ENCODE data around the gene MAEA.

The MAEA gene

DNA sequence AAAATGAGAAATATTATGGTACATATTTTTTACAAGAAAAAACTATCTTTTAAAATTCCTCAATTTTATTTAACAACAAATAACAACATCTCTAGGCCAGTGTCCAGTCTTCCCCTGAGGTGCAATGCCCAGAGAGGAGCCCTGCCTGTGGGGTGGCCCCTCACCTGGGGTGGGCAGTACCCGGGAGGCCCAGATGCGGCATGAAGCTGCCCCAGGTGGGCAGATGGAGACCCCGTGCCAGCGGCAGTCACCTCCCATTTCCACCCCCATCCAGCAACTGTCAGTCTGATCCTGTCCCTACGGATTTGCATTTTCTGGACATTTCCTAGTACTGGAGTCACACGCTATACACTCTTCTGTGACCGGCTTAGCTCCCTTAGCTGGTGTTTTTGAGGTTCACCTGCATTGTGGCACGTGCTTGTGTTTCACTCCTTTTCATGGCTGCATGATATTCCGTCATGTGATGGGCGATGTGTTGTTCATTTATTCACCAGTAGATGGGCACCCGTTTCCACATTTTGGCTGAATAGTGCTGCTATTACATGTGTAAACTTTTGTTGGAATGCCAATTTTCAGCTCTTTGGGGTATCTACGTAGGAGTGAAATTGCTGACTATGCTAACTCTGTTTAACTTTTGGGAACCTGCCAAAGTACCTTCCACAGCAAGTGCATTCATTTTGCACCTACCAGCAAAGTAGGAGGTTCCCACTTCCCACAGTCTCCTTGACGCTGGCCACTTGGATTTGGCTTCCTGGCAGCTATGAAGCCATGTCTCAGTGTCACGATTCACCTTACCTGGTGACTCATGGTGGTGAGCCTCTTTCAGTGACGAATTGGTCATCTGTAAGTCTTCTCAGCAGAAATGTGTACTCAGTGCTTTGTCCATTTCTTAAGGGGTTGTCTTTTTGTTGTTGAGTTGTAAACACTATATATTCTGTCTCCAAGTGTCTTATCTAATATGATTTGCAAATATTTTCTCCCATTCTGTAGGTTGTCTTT is 11.7 kb upstream of the MAEA start:
- ChIA-PET POLR2A (no interaction called here), CTCF (interaction anchor here (0.8 to 2.1 kb wide), 2 partner anchors 10 kb away, joined by 4 to 10 read pairs; no protein-coding TSS in a partner anchor)
- H3K4me3 ChIP-seq (ENCODE audit: control insufficient read depth in 1 of 7, extremely low read depth in 1 of 7, insufficient read depth in 4 of 7, low read depth in 2 of 7, low read length in 6 of 7): no peak overlapping the region
- H3K36me3 ChIP-seq (ENCODE audit: control insufficient read depth in 4 of 4, insufficient read depth in 4 of 4, low read length in 3 of 4): no peaks in the 10 kb centered on the region
- H3K27ac ChIP-seq (ENCODE audit: insufficient read depth in 1 of 2, low read depth in 1 of 2, low read length in 2 of 2, poor library complexity in 1 of 2, severe bottlenecking in 2 of 2): no peak overlapping the region
- 92% methylated on average over 15 of the region's 15 CpGs for WGBS (ENCODE audit: insufficient coverage)
- no peaks in the 10 kb centered on the region for H3K9me3 ChIP-seq (ENCODE audit: control extremely low read depth in 1 of 5, control insufficient read depth in 4 of 5, insufficient read depth in 2 of 5, low read depth in 1 of 5, low read length in 4 of 5)
- H3K4me1 ChIP-seq (ENCODE audit: control extremely low read depth in 1 of 4, control insufficient read depth in 4 of 4, insufficient read depth in 4 of 4, low read length in 3 of 4): no peaks in the 10 kb centered on the region
- DNase-seq: peak in 2 of 3 donors; percentile 43
- no peaks in the 10 kb centered on the region for H3K27me3 ChIP-seq (replicated peaks in 2 of 5; ENCODE audit: control insufficient read depth in 4 of 5, insufficient read depth in 5 of 5, low read length in 4 of 5)

DNA sequence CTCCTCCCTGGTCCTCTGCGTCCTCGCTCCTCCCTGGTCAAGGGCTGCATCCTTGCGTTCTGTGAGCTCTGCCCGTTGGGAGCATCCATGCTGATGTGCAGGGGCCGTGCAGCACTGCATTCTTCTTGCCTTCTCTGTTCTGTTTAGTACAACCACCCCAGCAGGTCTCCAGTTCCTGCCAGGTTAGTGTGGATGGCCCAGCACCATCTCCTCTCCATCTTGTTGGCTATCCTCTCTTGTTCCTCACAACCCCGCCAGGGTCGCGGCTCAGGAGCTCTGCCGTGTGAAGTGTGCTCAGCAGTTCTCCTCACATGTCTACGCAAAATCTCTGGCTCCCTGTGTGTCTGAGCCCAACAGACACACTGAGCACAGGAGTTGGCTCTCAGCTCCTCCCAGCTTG is 10.4 kb upstream of the MAEA start:
- H3K4me3 ChIP-seq (ENCODE audit: control insufficient read depth in 1 of 7, extremely low read depth in 1 of 7, insufficient read depth in 4 of 7, low read depth in 2 of 7, low read length in 6 of 7): no peak overlapping the region
- ChIA-PET POLR2A (no interaction called here), CTCF (no interaction called here)
- DNase-seq: no peak
- no peaks in the 10 kb centered on the region for H3K9me3 ChIP-seq (ENCODE audit: control extremely low read depth in 1 of 5, control insufficient read depth in 4 of 5, insufficient read depth in 2 of 5, low read depth in 1 of 5, low read length in 4 of 5)
- H3K27ac ChIP-seq (ENCODE audit: insufficient read depth in 1 of 2, low read depth in 1 of 2, low read length in 2 of 2, poor library complexity in 1 of 2, severe bottlenecking in 2 of 2): no peak overlapping the region
- over 99% methylated on average over 10 of the region's 10 CpGs for WGBS (ENCODE audit: insufficient coverage)
- H3K4me1 ChIP-seq (ENCODE audit: control extremely low read depth in 1 of 4, control insufficient read depth in 4 of 4, insufficient read depth in 4 of 4, low read length in 3 of 4): no peaks in the 10 kb centered on the region
- no peaks in the 10 kb centered on the region for H3K36me3 ChIP-seq (ENCODE audit: control insufficient read depth in 4 of 4, insufficient read depth in 4 of 4, low read length in 3 of 4)
- no peaks in the 10 kb centered on the region for H3K27me3 ChIP-seq (replicated peaks in 2 of 5; ENCODE audit: control insufficient read depth in 4 of 5, insufficient read depth in 5 of 5, low read length in 4 of 5)

DNA sequence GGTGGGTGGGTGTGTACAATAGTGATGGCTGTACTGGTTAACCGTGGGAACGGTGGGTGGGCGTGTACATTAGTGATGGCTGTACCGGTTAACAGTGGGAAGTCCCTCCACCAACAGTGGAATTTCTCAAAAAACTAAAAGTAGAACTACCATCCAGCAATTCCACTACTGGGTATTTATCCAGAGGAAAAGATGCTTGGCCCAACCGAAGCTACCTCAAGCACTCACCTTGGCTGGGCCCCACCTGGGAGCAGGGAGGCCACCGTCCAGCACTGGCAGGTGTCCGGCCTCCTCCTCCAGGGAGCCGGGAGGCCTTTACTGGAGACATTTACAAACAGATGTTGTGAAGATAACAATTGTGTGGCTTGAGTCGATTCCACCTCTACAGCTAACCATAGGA is 6.0 kb upstream of the MAEA start:
- Histone ChIP-seq H3K27ac (ENCODE audit: insufficient read depth in 1 of 2, low read depth in 1 of 2, low read length in 2 of 2, poor library complexity in 1 of 2, severe bottlenecking in 2 of 2) (no peak overlapping the region), H3K4me3 (ENCODE audit: control insufficient read depth in 1 of 7, extremely low read depth in 1 of 7, insufficient read depth in 4 of 7, low read depth in 2 of 7, low read length in 6 of 7) (no peak overlapping the region), H3K27me3 (replicated peaks in 2 of 5; ENCODE audit: control insufficient read depth in 4 of 5, insufficient read depth in 5 of 5, low read length in 4 of 5) (no peaks in the 10 kb centered on the region), H3K36me3 (ENCODE audit: control insufficient read depth in 4 of 4, insufficient read depth in 4 of 4, low read length in 3 of 4) (no peaks in the 10 kb centered on the region), H3K4me1 (ENCODE audit: control extremely low read depth in 1 of 4, control insufficient read depth in 4 of 4, insufficient read depth in 4 of 4, low read length in 3 of 4) (peaks cover 0 to 3% (median 1%) of the 10 kb centered on the region in 4 experiments), H3K9me3 (ENCODE audit: control extremely low read depth in 1 of 5, control insufficient read depth in 4 of 5, insufficient read depth in 2 of 5, low read depth in 1 of 5, low read length in 4 of 5) (peaks cover 0 to 7% (median 3%) of the 10 kb centered on the region in 5 experiments)
- 95% methylated on average over 4 of the region's 9 CpGs for WGBS (ENCODE audit: insufficient coverage)
- DNase-seq: no peak
- CTCF ChIA-PET: no interaction called here
- POLR2A ChIA-PET: no interaction called here

DNA sequence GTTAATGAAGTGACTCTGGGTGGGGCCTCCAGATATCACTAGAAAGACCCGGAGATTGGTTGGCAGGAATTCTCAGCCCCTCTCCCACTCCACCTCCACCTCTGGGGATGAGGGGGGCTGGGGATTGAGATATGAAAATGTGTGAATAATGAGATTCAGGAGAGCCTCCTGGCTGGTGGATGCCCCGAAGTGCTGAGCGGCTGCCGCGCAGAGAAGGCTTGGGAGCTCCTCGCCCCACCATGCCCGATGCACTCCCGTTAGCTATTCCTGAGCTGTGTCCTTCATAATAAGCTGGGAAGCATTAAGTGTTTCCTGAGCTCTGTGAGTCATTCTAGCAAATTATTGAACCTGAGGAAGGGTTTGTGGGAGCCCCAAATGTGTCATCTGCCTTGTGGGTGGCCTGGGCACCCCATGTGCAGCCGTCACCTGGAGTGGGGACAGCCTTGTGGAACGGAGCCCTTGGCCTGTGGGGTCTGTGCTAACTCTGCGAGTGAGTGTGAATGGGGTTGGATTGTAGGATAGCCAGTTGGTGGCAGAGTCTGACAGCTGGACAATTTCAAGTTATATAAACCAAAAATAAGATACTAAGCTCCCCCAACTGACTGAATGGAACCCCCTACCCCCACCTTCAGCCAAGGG is 4.4 kb upstream of the MAEA start:
- no peaks in the 10 kb centered on the region for H3K36me3 ChIP-seq (ENCODE audit: control insufficient read depth in 4 of 4, insufficient read depth in 4 of 4, low read length in 3 of 4)
- 84% methylated on average over 7 of the region's 11 CpGs for WGBS (ENCODE audit: insufficient coverage)
- H3K27me3 ChIP-seq (replicated peaks in 2 of 5; ENCODE audit: control insufficient read depth in 4 of 5, insufficient read depth in 5 of 5, low read length in 4 of 5): no peaks in the 10 kb centered on the region
- H3K4me3 ChIP-seq (ENCODE audit: control insufficient read depth in 1 of 7, extremely low read depth in 1 of 7, insufficient read depth in 4 of 7, low read depth in 2 of 7, low read length in 6 of 7): no peak overlapping the region
- H3K4me1 ChIP-seq (ENCODE audit: control extremely low read depth in 1 of 4, control insufficient read depth in 4 of 4, insufficient read depth in 4 of 4, low read length in 3 of 4): peaks cover 0 to 10% (median 4%) of the 10 kb centered on the region in 4 experiments
- ChIA-PET CTCF (interaction anchor here (1.1 to 2.2 kb wide), 3 partner anchors 35 to 149 kb away, joined by 3 to 5 read pairs (median 5); no protein-coding TSS in a partner anchor), POLR2A (no interaction called here)
- DNase-seq: no peak
- H3K9me3 ChIP-seq (ENCODE audit: control extremely low read depth in 1 of 5, control insufficient read depth in 4 of 5, insufficient read depth in 2 of 5, low read depth in 1 of 5, low read length in 4 of 5): peaks cover 0 to 7% (median 3%) of the 10 kb centered on the region in 5 experiments
- no peak overlapping the region for H3K27ac ChIP-seq (ENCODE audit: insufficient read depth in 1 of 2, low read depth in 1 of 2, low read length in 2 of 2, poor library complexity in 1 of 2, severe bottlenecking in 2 of 2)

DNA sequence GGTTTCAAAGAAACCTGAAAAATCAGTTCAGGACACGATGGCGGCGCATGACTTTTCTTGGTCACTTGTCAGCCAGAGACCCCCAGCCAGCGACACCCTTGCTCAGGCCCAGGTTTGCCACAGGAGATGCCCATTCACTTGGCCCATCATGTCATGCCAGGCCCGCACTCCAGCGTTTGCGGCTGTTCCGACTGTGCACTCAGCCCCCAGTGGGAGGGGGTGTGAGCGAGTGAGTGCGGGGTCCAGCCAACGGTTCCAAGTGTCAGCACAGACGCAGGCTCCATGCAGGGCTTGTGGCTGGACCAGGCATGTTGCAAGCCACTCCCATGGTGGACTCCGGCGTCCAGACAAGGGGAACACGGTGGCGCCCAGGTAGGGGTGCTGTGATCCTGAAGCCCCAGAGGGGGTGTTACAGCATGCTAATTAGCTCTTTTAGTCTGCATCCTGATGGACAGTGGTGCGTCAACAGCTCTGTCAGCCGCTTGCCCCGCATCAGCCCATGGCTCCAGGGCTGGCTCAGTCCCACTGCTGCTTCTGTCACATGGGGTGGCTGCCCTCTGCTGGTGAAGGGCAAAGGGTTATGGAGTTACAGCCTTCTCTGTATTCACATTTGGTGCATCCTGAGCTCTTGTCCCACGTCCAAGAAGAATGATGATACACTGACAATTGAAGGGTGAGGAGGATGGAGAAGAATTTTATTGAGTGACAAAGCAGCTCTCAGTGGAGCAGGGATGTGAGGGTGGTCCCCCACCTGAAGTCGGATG is 3.7 kb upstream of the MAEA start:
- no peaks in the 10 kb centered on the region for H3K36me3 ChIP-seq (ENCODE audit: control insufficient read depth in 4 of 4, insufficient read depth in 4 of 4, low read length in 3 of 4)
- DNase-seq: peak; percentile 36 to 59 (median 58)
- no peak overlapping the region for H3K4me3 ChIP-seq (ENCODE audit: control insufficient read depth in 1 of 7, extremely low read depth in 1 of 7, insufficient read depth in 4 of 7, low read depth in 2 of 7, low read length in 6 of 7)
- H3K27me3 ChIP-seq (replicated peaks in 2 of 5; ENCODE audit: control insufficient read depth in 4 of 5, insufficient read depth in 5 of 5, low read length in 4 of 5): no peaks in the 10 kb centered on the region
- ChIA-PET CTCF (interaction anchor here (1.1 to 2.2 kb wide), 4 partner anchors 35 to 154 kb away, joined by 3 to 5 read pairs (median 4); no protein-coding TSS in a partner anchor), POLR2A (interaction anchor here (0.9 kb wide), 1 partner anchor 60 kb away, joined by 3 read pairs; no protein-coding TSS in a partner anchor)
- no peak overlapping the region for H3K27ac ChIP-seq (ENCODE audit: insufficient read depth in 1 of 2, low read depth in 1 of 2, low read length in 2 of 2, poor library complexity in 1 of 2, severe bottlenecking in 2 of 2)
- H3K9me3 ChIP-seq (ENCODE audit: control extremely low read depth in 1 of 5, control insufficient read depth in 4 of 5, insufficient read depth in 2 of 5, low read depth in 1 of 5, low read length in 4 of 5): peaks cover 0 to 7% (median 3%) of the 10 kb centered on the region in 5 experiments
- H3K4me1 ChIP-seq (ENCODE audit: control extremely low read depth in 1 of 4, control insufficient read depth in 4 of 4, insufficient read depth in 4 of 4, low read length in 3 of 4): peaks cover 2 to 17% (median 10%) of the 10 kb centered on the region in 4 experiments
- WGBS (ENCODE audit: insufficient coverage): 91% methylated on average over 21 of the region's 21 CpGs

DNA sequence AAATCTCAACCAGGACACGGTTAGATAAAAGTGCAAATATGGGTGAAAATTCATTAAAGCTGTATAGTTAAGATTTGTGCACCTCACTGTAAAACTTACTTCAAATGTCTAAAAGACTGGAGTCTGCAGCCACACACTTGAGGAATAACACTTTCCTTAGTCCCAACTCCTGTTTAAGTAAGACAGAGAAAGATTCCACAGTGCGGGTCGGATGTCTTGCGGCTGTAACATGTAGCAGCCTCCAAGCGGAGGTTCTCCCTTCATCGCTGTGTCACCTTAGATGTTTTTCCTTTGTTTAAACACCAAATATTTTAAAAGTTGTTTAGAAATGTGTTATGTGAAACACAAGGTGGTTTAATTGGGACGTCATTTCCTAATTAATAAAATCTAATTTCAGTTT is 905 bp upstream of the MAEA start:
- peak in 1 of 3 donors; percentile 9 for DNase-seq
- Histone ChIP-seq H3K27me3 (replicated peaks in 2 of 5; ENCODE audit: control insufficient read depth in 4 of 5, insufficient read depth in 5 of 5, low read length in 4 of 5) (no peaks in the 10 kb centered on the region), H3K27ac (ENCODE audit: insufficient read depth in 1 of 2, low read depth in 1 of 2, low read length in 2 of 2, poor library complexity in 1 of 2, severe bottlenecking in 2 of 2) (peak overlapping the region; percentile 37 to 87), H3K36me3 (ENCODE audit: control insufficient read depth in 4 of 4, insufficient read depth in 4 of 4, low read length in 3 of 4) (peaks cover 0 to 8% (median 0%) of the 10 kb centered on the region in 4 experiments), H3K4me1 (ENCODE audit: control extremely low read depth in 1 of 4, control insufficient read depth in 4 of 4, insufficient read depth in 4 of 4, low read length in 3 of 4) (peaks cover 3 to 27% (median 18%) of the 10 kb centered on the region in 4 experiments), H3K4me3 (ENCODE audit: control insufficient read depth in 1 of 7, extremely low read depth in 1 of 7, insufficient read depth in 4 of 7, low read depth in 2 of 7, low read length in 6 of 7) (peak overlapping the region in 6 of 7 experiments; percentile 85 to 96 (median 88)), H3K9me3 (ENCODE audit: control extremely low read depth in 1 of 5, control insufficient read depth in 4 of 5, insufficient read depth in 2 of 5, low read depth in 1 of 5, low read length in 4 of 5) (peaks cover 0 to 7% (median 3%) of the 10 kb centered on the region in 5 experiments)
- POLR2A ChIA-PET: interaction anchor here (0.6 kb wide), 1 partner anchor 41 kb away, joined by 4 read pairs; no protein-coding TSS in a partner anchor
- WGBS (ENCODE audit: insufficient coverage): no CpG with 5 or more reads among the region's 7 CpGs
- CTCF ChIA-PET: interaction anchor here (0.6 to 2.3 kb wide), 7 partner anchors 11 to 197 kb away, joined by 3 to 6 read pairs (median 4); no protein-coding TSS in a partner anchor
